ENCODE results near the gene NCKAP5. TPM values are rescaled to one million over a fixed set of nuclear protein-coding genes. Genes with fewer than 3 reads are reported as not detected.

NCKAP5 gene
- total RNA-seq, 3 donors from 2014 or later (not counting 1 experiment from before 2014, with no cell fraction given), result 0.12 to 0.20 TPM; not detected in 1

DNA sequence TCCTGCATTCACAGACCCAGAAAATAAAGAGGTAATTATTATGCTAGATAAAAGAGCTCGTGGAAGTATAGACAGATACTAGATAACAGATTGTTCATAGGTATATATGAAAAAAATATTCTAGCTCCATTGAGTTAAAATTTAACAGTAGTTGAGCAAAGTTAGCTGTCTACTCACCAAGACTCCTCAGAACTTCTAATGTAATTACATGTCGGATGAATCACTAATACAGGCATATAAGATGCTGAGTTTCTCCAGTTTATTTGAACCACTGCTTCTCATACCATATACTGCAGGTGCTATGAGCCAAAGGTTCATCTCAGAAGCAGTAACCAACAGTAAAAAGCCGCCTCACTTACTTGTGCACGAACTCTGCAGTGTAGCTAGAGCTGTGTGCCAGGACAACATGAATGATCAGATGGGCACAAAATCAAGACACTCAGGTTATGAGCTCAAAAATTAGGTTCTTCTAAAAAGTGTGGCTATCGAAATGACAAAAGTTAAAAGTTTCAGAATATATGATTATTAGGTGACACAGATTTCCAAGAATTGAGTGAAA lies 373.4 kb downstream of the NCKAP5 start:
- ATAC-seq (no peak), DNase-seq (no peak)
- H3K27ac ChIP-seq (ENCODE audit: low read length), result no peak overlapping the region
- Mint-ChIP-seq H3K27me3 (ENCODE audit: low read depth in 2 of 2) (no peaks in the 10 kb centered on the region), H3K36me3 (peaks cover 18% of the 10 kb centered on the region), H3K9me3 (peaks cover 5 to 18% of the 10 kb centered on the region in 2 donors), H3K27ac (no peak overlapping the region), H3K4me3 (no peak overlapping the region), H3K4me1 (no peaks in the 10 kb centered on the region)
- H3K36me3 ChIP-seq (ENCODE audit: control insufficient read depth, insufficient read depth, low read length), result no peaks in the 10 kb centered on the region
- intact Hi-C loops (cut with micrococcal nuclease), result no loop called here
- no peak overlapping the region for H3K4me3 ChIP-seq (ENCODE audit: low read length)
- TF ChIP-seq CTCF (IDR thresholded peaks at IDR 0.05), result no peak
- no peaks in the 10 kb centered on the region for H3K4me1 ChIP-seq (ENCODE audit: control insufficient read depth, insufficient read depth, low read length)
- WGBS (ENCODE audit: insufficient coverage), result 79% methylated on average over 4 of the region's 5 CpGs
- H3K9me3 ChIP-seq (ENCODE audit: control insufficient read depth, insufficient read depth, low read length), result no peaks in the 10 kb centered on the region
- no peaks in the 10 kb centered on the region for H3K27me3 ChIP-seq (ENCODE audit: control insufficient read depth, insufficient read depth, low read length)

GRCh38 chr2:133194362-133194655 lies 374.0 kb downstream of the NCKAP5 start:
- no peak for TF ChIP-seq CTCF (IDR thresholded peaks at IDR 0.05)
- H3K9me3 Mint-ChIP-seq, result peaks cover 5 to 18% of the 10 kb centered on the region in 2 donors
- no peaks in the 10 kb centered on the region for H3K4me1 Mint-ChIP-seq
- no peaks in the 10 kb centered on the region for H3K27me3 ChIP-seq (ENCODE audit: control insufficient read depth, insufficient read depth, low read length)
- no peak overlapping the region for H3K4me3 ChIP-seq (ENCODE audit: low read length)
- H3K27me3 Mint-ChIP-seq (ENCODE audit: low read depth in 2 of 2), result no peaks in the 10 kb centered on the region
- ATAC-seq (no peak), DNase-seq (no peak)
- no peaks in the 10 kb centered on the region for H3K9me3 ChIP-seq (ENCODE audit: control insufficient read depth, insufficient read depth, low read length)
- no peak overlapping the region for H3K27ac Mint-ChIP-seq
- H3K27ac ChIP-seq (ENCODE audit: low read length), result no peak overlapping the region
- H3K4me1 ChIP-seq (ENCODE audit: control insufficient read depth, insufficient read depth, low read length), result no peaks in the 10 kb centered on the region
- no peak overlapping the region for H3K4me3 Mint-ChIP-seq
- peaks cover 21% of the 10 kb centered on the region for H3K36me3 Mint-ChIP-seq
- H3K36me3 ChIP-seq (ENCODE audit: control insufficient read depth, insufficient read depth, low read length), result no peaks in the 10 kb centered on the region
- intact Hi-C loops (cut with micrococcal nuclease), result no loop called here
- WGBS (ENCODE audit: insufficient coverage), result 47% methylated on average over 4 of the region's 4 CpGs

GRCh38 chr2:133193544-133194361 lies 374.5 kb downstream of the NCKAP5 start:
- Histone ChIP-seq H3K9me3 (ENCODE audit: control insufficient read depth, insufficient read depth, low read length) (no peaks in the 10 kb centered on the region), H3K27me3 (ENCODE audit: control insufficient read depth, insufficient read depth, low read length) (no peaks in the 10 kb centered on the region), H3K4me3 (ENCODE audit: low read length) (no peak overlapping the region), H3K4me1 (ENCODE audit: control insufficient read depth, insufficient read depth, low read length) (no peaks in the 10 kb centered on the region), H3K27ac (ENCODE audit: low read length) (no peak overlapping the region), H3K36me3 (ENCODE audit: control insufficient read depth, insufficient read depth, low read length) (no peaks in the 10 kb centered on the region)
- Mint-ChIP-seq H3K27me3 (ENCODE audit: low read depth in 2 of 2) (no peaks in the 10 kb centered on the region), H3K36me3 (peaks cover 27% of the 10 kb centered on the region), H3K4me1 (no peaks in the 10 kb centered on the region), H3K4me3 (no peak overlapping the region), H3K27ac (no peak overlapping the region), H3K9me3 (peaks cover 5 to 18% of the 10 kb centered on the region in 2 donors)
- WGBS (ENCODE audit: insufficient coverage), result 100% methylated on average over 1 of the region's 7 CpGs
- ATAC-seq, result no peak
- intact Hi-C loops (cut with micrococcal nuclease), result no loop called here
- no peak for DNase-seq
- no peak for TF ChIP-seq CTCF (IDR thresholded peaks at IDR 0.05)
